ENCODE measurements around the gene VWA1.
"Not testable (repeated sequence)": the region's sequence is repeated elsewhere in the genome, so short reads cannot be mapped to it uniquely, and the experiment has no call there.

- TF ChIP-seq POLR2A (IDR thresholded peaks at IDR 0.05): not testable (repeated sequence)
- TF ChIP-seq, protein P1, sequence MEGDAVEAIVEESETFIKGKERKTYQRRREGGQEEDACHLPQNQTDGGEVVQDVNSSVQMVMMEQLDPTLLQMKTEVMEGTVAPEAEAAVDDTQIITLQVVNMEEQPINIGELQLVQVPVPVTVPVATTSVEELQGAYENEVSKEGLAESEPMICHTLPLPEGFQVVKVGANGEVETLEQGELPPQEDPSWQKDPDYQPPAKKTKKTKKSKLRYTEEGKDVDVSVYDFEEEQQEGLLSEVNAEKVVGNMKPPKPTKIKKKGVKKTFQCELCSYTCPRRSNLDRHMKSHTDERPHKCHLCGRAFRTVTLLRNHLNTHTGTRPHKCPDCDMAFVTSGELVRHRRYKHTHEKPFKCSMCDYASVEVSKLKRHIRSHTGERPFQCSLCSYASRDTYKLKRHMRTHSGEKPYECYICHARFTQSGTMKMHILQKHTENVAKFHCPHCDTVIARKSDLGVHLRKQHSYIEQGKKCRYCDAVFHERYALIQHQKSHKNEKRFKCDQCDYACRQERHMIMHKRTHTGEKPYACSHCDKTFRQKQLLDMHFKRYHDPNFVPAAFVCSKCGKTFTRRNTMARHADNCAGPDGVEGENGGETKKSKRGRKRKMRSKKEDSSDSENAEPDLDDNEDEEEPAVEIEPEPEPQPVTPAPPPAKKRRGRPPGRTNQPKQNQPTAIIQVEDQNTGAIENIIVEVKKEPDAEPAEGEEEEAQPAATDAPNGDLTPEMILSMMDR (IDR thresholded peaks at IDR 0.05): not testable (repeated sequence)
Measured at GRCh38 chr1:1402901-1403392, 32.5 kb upstream of the VWA1 start.
